Neural progenitor cell (in vitro differentiated cells): ENCODE measurements around the gene SIM2. TPM values are rescaled to one million over a fixed set of nuclear protein-coding genes. Genes with fewer than 3 reads are reported as not detected.

ENCODE experiments used
- DNase-seq: peaks from one replicate; pipeline ENCODE4 v3.0.0-alpha.2; 2016; ENCODE audit warnings: low spot score
- H2AFZ ChIP-seq: fragments of 200-600 bp; sonication (generic); replicated peaks from 2 replicates; pipeline ENCODE4 v1.6.1; 2016; ENCODE audit warnings: antibody characterized with exemption
- H3F3A ChIP-seq: fragments of 200-600 bp; sonication (generic); 2 replicates; pipeline ENCODE4 v1.6.1; 2016; ENCODE audit warnings: antibody characterized with exemption, low read depth
- H3K27ac ChIP-seq: fragments of 200-600 bp; sonication (generic); 2 replicates; pipeline ENCODE4 v1.5.1; 2016; ENCODE audit warnings: mild to moderate bottlenecking
- H3K27me3 ChIP-seq: fragments of 200-600 bp; sonication (generic); 2 replicates; pipeline ENCODE4 v1.6.1; 2016; ENCODE audit warnings: mild to moderate bottlenecking, moderate library complexity
- H3K36me3 ChIP-seq: fragments of 200-600 bp; sonication (generic); 2 replicates; pipeline ENCODE4 v1.5.1; 2016
- H3K4me1 ChIP-seq: fragments of 200-600 bp; sonication (generic); 2 replicates; pipeline ENCODE4 v1.6.1; 2016; ENCODE audit warnings: mixed run types
- H3K4me2 ChIP-seq: fragments of 200-600 bp; sonication (generic); 2 replicates; pipeline ENCODE4 v1.6.1; 2016
- H3K4me3 ChIP-seq: fragments of 200-600 bp; sonication (generic); 2 replicates; pipeline ENCODE4 v1.5.1; 2016
- H3K79me2 ChIP-seq: fragments of 200-600 bp; sonication (generic); 2 replicates; pipeline ENCODE4 v1.6.1; 2016; ENCODE audit warnings: low read depth
- H3K9ac ChIP-seq: fragments of 200-600 bp; sonication (generic); 2 replicates; pipeline ENCODE4 v1.6.1; 2016
- H3K9me3 ChIP-seq: fragments of 200-600 bp; sonication (generic); 2 replicates; pipeline ENCODE4 v1.5.1; 2016; ENCODE audit warnings: low read depth
- H4K20me1 ChIP-seq: fragments of 200-600 bp; sonication (generic); 2 replicates; pipeline ENCODE4 v1.6.1; 2016; ENCODE audit warnings: low read depth
- H3K27ac Mint-ChIP-seq: 3 replicates; pipeline ENCODE4 v1.8.0; 2021; ENCODE audit warnings: mixed read lengths
- H3K27me3 Mint-ChIP-seq: 2 replicates; pipeline ENCODE4 v1.8.0; 2022; ENCODE audit warnings: low read depth, mild to moderate bottlenecking, inconsistent platforms, moderate library complexity, mixed read lengths; ENCODE audit not compliant: insufficient read depth
- H3K36me3 Mint-ChIP-seq: 3 replicates; pipeline ENCODE4 v1.8.0; 2021; ENCODE audit warnings: mixed read lengths
- H3K4me1 Mint-ChIP-seq: 3 replicates; pipeline ENCODE4 v1.8.0; 2021; ENCODE audit warnings: mixed read lengths
- H3K4me3 Mint-ChIP-seq: 3 replicates; pipeline ENCODE4 v1.8.0; 2021; ENCODE audit warnings: mild to moderate bottlenecking, moderate library complexity, mixed read lengths
- H3K9me3 Mint-ChIP-seq: 3 replicates; pipeline ENCODE4 v1.8.0; 2020; ENCODE audit warnings: mixed read lengths
- EZH2 ChIP-seq: fragments of 200-600 bp; sonication (generic); IDR thresholded peaks from 2 replicates; pipeline ENCODE4 v1.6.1; 2017; ENCODE audit warnings: antibody characterized with exemption, mild to moderate bottlenecking, moderate library complexity
- EZH2phosphoT487 ChIP-seq: fragments of 200-600 bp; sonication (generic); IDR thresholded peaks from 2 replicates; pipeline ENCODE4 v1.6.1; 2017; ENCODE audit warnings: antibody characterized with exemption
- total RNA-seq: library from RNA; depleted of rRNA; stranded (reverse); fragments of >200 nt; gene quantifications from 2 replicates; pipeline ENCODE4 v1.2.3, GENCODE V29; 2015; ENCODE audit warnings: low replicate concordance
- TF ChIP-seq, protein P1 (sequence below): fragments of 200-600 bp; sonication (generic); IDR thresholded peaks from 2 replicates; pipeline ENCODE4 v1.5.1; 2017; ENCODE audit warnings: antibody characterized with exemption, mild to moderate bottlenecking

SIM2 gene
- total RNA-seq, 1 donor from 2014 or later = not detected

DNA sequence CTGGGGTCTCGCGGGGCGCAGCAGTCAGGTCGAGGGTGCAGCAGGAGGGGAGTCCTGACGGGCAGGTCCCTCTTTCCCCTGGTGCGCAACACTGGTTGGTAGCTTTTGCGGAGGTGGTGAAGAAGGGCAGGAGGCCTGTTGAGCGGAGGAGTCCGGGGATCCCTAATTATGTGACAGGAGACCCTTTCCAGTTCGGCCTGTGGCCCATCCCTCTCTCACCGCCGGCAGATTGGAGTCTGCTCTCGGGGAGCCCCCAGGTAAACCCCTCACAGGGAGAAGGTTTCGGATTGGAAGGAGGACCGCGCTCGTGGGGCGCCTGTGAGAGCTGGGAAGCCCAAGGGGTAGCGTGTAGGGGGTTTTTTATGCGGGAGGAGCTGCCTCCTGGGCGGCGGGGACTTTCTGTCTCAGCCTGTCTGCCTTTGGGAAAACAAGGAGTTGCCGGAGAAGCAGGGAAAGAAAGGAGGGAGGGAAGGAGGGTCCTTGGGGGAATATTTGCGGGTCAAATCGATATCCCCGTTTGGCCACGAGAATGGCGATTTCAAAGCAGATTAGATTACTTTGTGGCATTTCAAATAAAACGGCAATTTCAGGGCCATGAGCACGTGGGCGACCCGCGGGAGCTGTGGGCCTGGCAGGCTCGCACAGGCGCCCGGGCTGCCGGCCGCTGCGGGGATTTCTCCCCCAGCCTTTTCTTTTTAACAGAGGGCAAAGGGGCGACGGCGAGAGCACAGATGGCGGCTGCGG, 9.5 kb downstream of the SIM2 start:
- Histone ChIP-seq H3K9me3 (no peaks in the 10 kb centered on the region), H3K36me3 (no peaks in the 10 kb centered on the region), H3K27ac (no peak overlapping the region), H3F3A (peaks cover 16% of the 10 kb centered on the region), H2AFZ (peak overlapping the region; percentile 37), H3K4me3 (peak overlapping the region; percentile 27), H3K4me2 (peak overlapping the region; percentile 64), H3K4me1 (peaks cover 37% of the 10 kb centered on the region), H3K27me3 (peaks cover 100% of the 10 kb centered on the region), H4K20me1 (peaks cover 69% of the 10 kb centered on the region), H3K79me2 (no peaks in the 10 kb centered on the region), H3K9ac (no peak overlapping the region)
- H3K27me3 Mint-ChIP-seq = peaks cover 85% of the 10 kb centered on the region
- TF ChIP-seq EZH2 = peak; percentile 94
- peak; percentile 76 for TF ChIP-seq EZH2phosphoT487
- TF ChIP-seq, protein P1, sequence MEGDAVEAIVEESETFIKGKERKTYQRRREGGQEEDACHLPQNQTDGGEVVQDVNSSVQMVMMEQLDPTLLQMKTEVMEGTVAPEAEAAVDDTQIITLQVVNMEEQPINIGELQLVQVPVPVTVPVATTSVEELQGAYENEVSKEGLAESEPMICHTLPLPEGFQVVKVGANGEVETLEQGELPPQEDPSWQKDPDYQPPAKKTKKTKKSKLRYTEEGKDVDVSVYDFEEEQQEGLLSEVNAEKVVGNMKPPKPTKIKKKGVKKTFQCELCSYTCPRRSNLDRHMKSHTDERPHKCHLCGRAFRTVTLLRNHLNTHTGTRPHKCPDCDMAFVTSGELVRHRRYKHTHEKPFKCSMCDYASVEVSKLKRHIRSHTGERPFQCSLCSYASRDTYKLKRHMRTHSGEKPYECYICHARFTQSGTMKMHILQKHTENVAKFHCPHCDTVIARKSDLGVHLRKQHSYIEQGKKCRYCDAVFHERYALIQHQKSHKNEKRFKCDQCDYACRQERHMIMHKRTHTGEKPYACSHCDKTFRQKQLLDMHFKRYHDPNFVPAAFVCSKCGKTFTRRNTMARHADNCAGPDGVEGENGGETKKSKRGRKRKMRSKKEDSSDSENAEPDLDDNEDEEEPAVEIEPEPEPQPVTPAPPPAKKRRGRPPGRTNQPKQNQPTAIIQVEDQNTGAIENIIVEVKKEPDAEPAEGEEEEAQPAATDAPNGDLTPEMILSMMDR = no peak
- no peaks in the 10 kb centered on the region for H3K9me3 Mint-ChIP-seq
- no peaks in the 10 kb centered on the region for H3K36me3 Mint-ChIP-seq
- H3K4me3 Mint-ChIP-seq = peak overlapping the region; percentile 70
- no peak overlapping the region for H3K27ac Mint-ChIP-seq
- DNase-seq = peak; percentile 48
- H3K4me1 Mint-ChIP-seq = peaks cover 28% of the 10 kb centered on the region

DNA sequence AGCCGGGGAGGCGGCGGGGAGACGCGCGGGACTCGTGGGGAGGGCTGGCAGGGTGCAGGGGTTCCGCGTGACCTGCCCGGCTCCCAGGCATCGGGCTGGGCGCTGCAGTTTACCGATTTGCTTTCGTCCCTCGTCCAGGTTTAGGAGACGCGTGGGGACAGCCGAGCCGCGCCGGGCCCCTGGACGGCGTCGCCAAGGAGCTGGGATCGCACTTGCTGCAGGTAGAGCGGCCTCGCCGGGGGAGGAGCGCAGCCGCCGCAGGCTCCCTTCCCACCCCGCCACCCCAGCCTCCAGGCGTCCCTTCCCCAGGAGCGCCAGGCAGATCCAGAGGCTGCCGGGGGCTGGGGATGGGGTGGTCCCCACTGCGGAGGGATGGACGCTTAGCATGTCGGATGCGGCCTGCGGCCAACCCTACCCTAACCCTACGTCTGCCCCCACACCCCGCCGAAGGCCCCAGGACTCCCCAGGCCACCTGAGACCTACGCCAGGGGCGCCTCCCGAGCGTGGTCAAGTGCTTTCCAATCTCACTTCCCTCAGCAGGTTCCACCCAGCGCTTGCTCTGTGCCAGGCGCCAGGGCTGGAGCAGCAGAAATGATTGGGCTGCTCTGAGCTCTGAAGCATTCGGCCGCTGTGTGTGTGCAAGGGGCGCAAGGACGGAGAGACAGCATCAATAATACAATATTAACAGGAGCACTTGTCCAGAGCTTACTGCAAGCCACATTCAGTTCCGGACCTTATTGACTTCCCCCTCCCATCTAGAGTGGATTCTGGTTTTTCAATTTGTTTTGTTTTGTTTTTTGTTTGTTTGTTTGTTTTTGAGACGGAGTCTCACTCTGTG, 10.3 kb downstream of the SIM2 start:
- H2AFZ ChIP-seq = peak overlapping the region; percentile 37
- H3K4me3 ChIP-seq = peak overlapping the region; percentile 27
- Mint-ChIP-seq H3K27ac (no peak overlapping the region), H3K4me1 (peaks cover 25% of the 10 kb centered on the region), H3K36me3 (no peaks in the 10 kb centered on the region), H3K4me3 (peak overlapping the region; percentile 76), H3K9me3 (no peaks in the 10 kb centered on the region), H3K27me3 (peaks cover 82% of the 10 kb centered on the region)
- TF ChIP-seq, protein P1 = no peak
- TF ChIP-seq EZH2phosphoT487 = peak; percentile 84
- peak; percentile 72 for TF ChIP-seq EZH2
- H3K27ac ChIP-seq = no peak overlapping the region
- H3K4me2 ChIP-seq = peak overlapping the region; percentile 71
- peaks cover 61% of the 10 kb centered on the region for H4K20me1 ChIP-seq
- no peaks in the 10 kb centered on the region for H3K9me3 ChIP-seq
- no peak overlapping the region for H3K9ac ChIP-seq
- peaks cover 16% of the 10 kb centered on the region for H3F3A ChIP-seq
- H3K4me1 ChIP-seq = peaks cover 37% of the 10 kb centered on the region
- no peaks in the 10 kb centered on the region for H3K36me3 ChIP-seq
- no peaks in the 10 kb centered on the region for H3K79me2 ChIP-seq
- peak; percentile 49 for DNase-seq
- H3K27me3 ChIP-seq = peaks cover 100% of the 10 kb centered on the region

DNA sequence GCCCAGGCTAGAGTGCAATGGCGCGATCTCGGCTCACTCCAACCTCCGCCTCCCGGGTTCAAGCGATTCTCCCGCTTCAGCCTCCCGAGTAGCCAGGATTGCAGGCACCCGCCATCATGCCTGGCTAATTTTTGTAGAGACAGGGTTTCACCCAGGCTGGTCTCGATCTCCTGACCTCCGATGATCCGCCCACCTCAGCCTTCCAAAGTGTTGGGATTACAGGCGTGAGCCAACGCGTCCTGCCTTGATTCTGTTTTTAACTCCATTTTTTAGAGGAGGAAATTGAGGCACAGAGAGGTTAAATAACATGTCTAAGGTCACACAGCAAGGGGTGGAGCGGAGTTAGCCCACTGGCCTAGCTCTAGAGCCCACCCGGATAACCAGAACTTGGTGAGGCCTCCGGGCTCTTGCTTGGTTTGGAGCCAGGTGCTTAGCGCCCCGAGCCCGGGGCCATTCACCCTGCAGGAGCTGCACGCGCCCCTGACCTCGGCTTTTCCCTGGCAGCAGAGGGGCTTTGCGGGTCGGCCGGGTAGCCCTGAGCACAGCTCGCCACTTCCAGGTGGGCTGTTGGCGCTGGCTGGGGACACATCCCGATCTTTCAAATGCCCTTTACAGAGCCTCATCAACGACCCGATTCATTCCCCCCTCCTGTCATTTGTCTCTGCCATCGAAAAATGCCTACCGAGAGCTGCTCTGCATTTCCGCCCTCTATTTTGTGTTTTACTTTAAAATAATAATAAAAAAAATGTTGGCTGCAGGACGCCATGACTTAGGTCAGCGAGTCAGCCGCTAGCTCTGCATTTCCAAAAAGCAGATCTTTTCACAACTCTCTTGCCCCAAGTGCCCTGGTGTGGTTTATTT, 11.2 kb downstream of the SIM2 start:
- Histone ChIP-seq H3F3A (peaks cover 16% of the 10 kb centered on the region), H3K9ac (no peak overlapping the region), H2AFZ (no peak overlapping the region), H4K20me1 (peaks cover 52% of the 10 kb centered on the region), H3K9me3 (no peaks in the 10 kb centered on the region), H3K79me2 (no peaks in the 10 kb centered on the region), H3K27me3 (peaks cover 100% of the 10 kb centered on the region), H3K4me1 (peaks cover 34% of the 10 kb centered on the region), H3K36me3 (no peaks in the 10 kb centered on the region), H3K4me2 (peak overlapping the region; percentile 71), H3K27ac (no peak overlapping the region), H3K4me3 (peak overlapping the region; percentile 38)
- Mint-ChIP-seq H3K4me1 (peaks cover 22% of the 10 kb centered on the region), H3K36me3 (no peaks in the 10 kb centered on the region), H3K4me3 (peak overlapping the region; percentile 76), H3K9me3 (no peaks in the 10 kb centered on the region), H3K27me3 (peaks cover 75% of the 10 kb centered on the region), H3K27ac (no peak overlapping the region)
- peak; percentile 59 for DNase-seq
- TF ChIP-seq EZH2 (no peak), EZH2phosphoT487 (peak; percentile 5)
